H9 (cell line): Measurements from ENCODE around the gene CORT. TPM values are rescaled to one million over a fixed set of nuclear protein-coding genes. Genes with fewer than 3 reads are reported as not detected.

ENCODE experiments used
- DNase-seq: peaks from one replicate; pipeline ENCODE4 v3.0.0-alpha.2; 2017
- H2AFZ ChIP-seq: one replicate; pipeline ENCODE4 v1.6.1; 2013; ENCODE audit warnings: mild to moderate bottlenecking, low read length, control low read depth, moderate library complexity
- H2AK5ac ChIP-seq: 2 replicates; pipeline ENCODE4 v1.6.1; 2013; ENCODE audit warnings: low read length, control low read depth, mixed read lengths; ENCODE audit not compliant: insufficient read length
- H2BK120ac ChIP-seq: one replicate; pipeline ENCODE4 v1.6.1; 2013; ENCODE audit warnings: low read depth, mild to moderate bottlenecking, low read length, control low read depth, inconsistent platforms; ENCODE audit not compliant: poor library complexity, severe bottlenecking
- H2BK12ac ChIP-seq: 2 replicates; pipeline ENCODE4 v1.6.1; 2013; ENCODE audit warnings: low read length, control low read depth, mixed read lengths, low read depth; ENCODE audit not compliant: insufficient read length
- H2BK15ac ChIP-seq: 2 replicates; pipeline ENCODE4 v1.6.1; 2013; ENCODE audit warnings: low read depth, low read length, control low read depth
- H2BK20ac ChIP-seq: one replicate; pipeline ENCODE4 v1.6.1; 2013; ENCODE audit warnings: low read depth, mild to moderate bottlenecking, low read length, control low read depth, inconsistent platforms; ENCODE audit not compliant: poor library complexity, severe bottlenecking
- H2BK5ac ChIP-seq: 2 replicates; pipeline ENCODE4 v1.6.1; 2013; ENCODE audit warnings: low read length, control low read depth, mixed read lengths; ENCODE audit not compliant: insufficient read length
- H3K14ac ChIP-seq: 2 replicates; pipeline ENCODE4 v1.6.1; 2013; ENCODE audit warnings: low read length, control low read depth; ENCODE audit not compliant: insufficient read depth
- H3K18ac ChIP-seq: 2 replicates; pipeline ENCODE4 v1.6.1; 2013; ENCODE audit warnings: low read depth, mild to moderate bottlenecking, mixed read lengths, low read length, control low read depth; ENCODE audit not compliant: insufficient read length
- H3K23ac ChIP-seq: 2 replicates; pipeline ENCODE4 v1.6.1; 2013; ENCODE audit warnings: low read length, control low read depth, mixed read lengths, low read depth; ENCODE audit not compliant: insufficient read length
- H3K23me2 ChIP-seq: 2 replicates; pipeline ENCODE4 v1.6.1; 2013; ENCODE audit warnings: low read depth, mild to moderate bottlenecking, mixed read lengths, low read length, control low read depth; ENCODE audit not compliant: insufficient read length, poor library complexity, severe bottlenecking
- H3K27ac ChIP-seq: 2 replicates; pipeline ENCODE4 v1.5.1; 2013; ENCODE audit warnings: low read length, control low read depth, mixed read lengths, low read depth; ENCODE audit not compliant: insufficient read length
- H3K27me3 ChIP-seq: 2 replicates; pipeline ENCODE4 v1.6.1; 2013; ENCODE audit warnings: low read length, control low read depth, inconsistent platforms; ENCODE audit not compliant: insufficient read depth
- H3K4ac ChIP-seq: 2 replicates; pipeline ENCODE4 v1.6.1; 2013; ENCODE audit warnings: low read depth, mild to moderate bottlenecking, control low read depth, inconsistent platforms, low read length, moderate library complexity
- H3K4me1 ChIP-seq: 2 replicates; pipeline ENCODE4 v1.6.1; 2013; ENCODE audit warnings: low read length, control low read depth, inconsistent platforms; ENCODE audit not compliant: insufficient read depth
- H3K4me2 ChIP-seq: 2 replicates; pipeline ENCODE4 v1.6.1; 2013; ENCODE audit warnings: low read length, control low read depth, mixed read lengths; ENCODE audit not compliant: insufficient read length, insufficient read depth
- H3K56ac ChIP-seq: 2 replicates; pipeline ENCODE4 v1.6.1; 2013; ENCODE audit warnings: low read depth, mild to moderate bottlenecking, mixed read lengths, low read length, control low read depth; ENCODE audit not compliant: insufficient read length
- H3K79me1 ChIP-seq: 2 replicates; pipeline ENCODE4 v1.6.1; 2013; ENCODE audit warnings: low read depth, mild to moderate bottlenecking, moderate library complexity, low read length, control low read depth, inconsistent platforms; ENCODE audit not compliant: insufficient read depth, poor library complexity, severe bottlenecking
- H3K79me2 ChIP-seq: 2 replicates; pipeline ENCODE4 v1.6.1; 2013; ENCODE audit warnings: low read length, control low read depth, inconsistent platforms; ENCODE audit not compliant: insufficient read depth
- H3K9ac ChIP-seq: 2 replicates; pipeline ENCODE4 v1.6.1; 2013; ENCODE audit warnings: low read length, control low read depth, mixed read lengths; ENCODE audit not compliant: insufficient read length; ENCODE audit errors: extremely low read depth
- H3K9me3 ChIP-seq: one replicate; pipeline ENCODE4 v1.6.1; 2013; ENCODE audit warnings: low read depth, low read length, inconsistent platforms; ENCODE audit not compliant: control insufficient read depth
- H3T11ph ChIP-seq: one replicate; pipeline ENCODE4 v1.6.1; 2013; ENCODE audit warnings: mild to moderate bottlenecking, low read length, control low read depth, inconsistent platforms
- H4K20me1 ChIP-seq: one replicate; pipeline ENCODE4 v1.6.1; 2013; ENCODE audit not compliant: control insufficient read depth, insufficient read length, insufficient read depth
- H4K5ac ChIP-seq: 2 replicates; pipeline ENCODE4 v1.6.1; 2013; ENCODE audit warnings: low read depth, mild to moderate bottlenecking, mixed read lengths, low read length, control low read depth; ENCODE audit not compliant: insufficient read length
- H4K8ac ChIP-seq: replicated peaks from 2 replicates; pipeline ENCODE4 v1.6.1; 2013; ENCODE audit warnings: low read length, control low read depth, mixed read lengths, low read depth; ENCODE audit not compliant: insufficient read length
- H4K91ac ChIP-seq: 2 replicates; pipeline ENCODE4 v1.6.1; 2013; ENCODE audit warnings: low read depth, mild to moderate bottlenecking, moderate library complexity, mixed read lengths, low read length, control low read depth; ENCODE audit not compliant: insufficient read length
- H3K27ac Mint-ChIP-seq, 3 experiments: 2 replicates in 2 of 3; 3 replicates in 1 of 3; pipeline ENCODE4 v1.8.0; 2020 to 2021; ENCODE audit warnings: mixed read lengths in 3 of 3, mild to moderate bottlenecking in 1 of 3, moderate library complexity in 1 of 3
- H3K27me3 Mint-ChIP-seq: 2 replicates; pipeline ENCODE4 v1.8.0; 2021; ENCODE audit warnings: low read depth, mild to moderate bottlenecking, moderate library complexity, mixed read lengths
- H3K36me3 Mint-ChIP-seq, 3 experiments: 2 replicates in 2 of 3; 3 replicates in 1 of 3; pipeline ENCODE4 v1.8.0; 2020 to 2021; ENCODE audit warnings: low read depth in 3 of 3, mixed read lengths in 3 of 3; ENCODE audit not compliant: insufficient read depth in 1 of 3
- H3K4me1 Mint-ChIP-seq, 2 experiments: 2 replicates each; pipeline ENCODE4 v1.8.0; 2020; ENCODE audit warnings: mixed read lengths in 2 of 2
- H3K4me3 Mint-ChIP-seq, 2 experiments: 2 replicates in 1 of 2; 3 replicates in 1 of 2; pipeline ENCODE4 v1.8.0; 2020 to 2021; ENCODE audit warnings: mild to moderate bottlenecking in 2 of 2, mixed read lengths in 2 of 2, moderate library complexity in 1 of 2
- H3K9me3 Mint-ChIP-seq, 2 experiments: 2 replicates in 1 of 2; 3 replicates in 1 of 2; pipeline ENCODE4 v1.8.0; 2020; ENCODE audit warnings: mild to moderate bottlenecking in 2 of 2, mixed read lengths in 2 of 2, moderate library complexity in 1 of 2
- CTCF ChIP-seq: fragments of 200-600 bp; sonication (generic); conservative IDR thresholded peaks from 3 replicates; pipeline ENCODE4 v1.8.0; 2021; ENCODE audit warnings: antibody characterized with exemption, mild to moderate bottlenecking
- WGBS: extraction: QIAGEN DNeasy Blood & Tissue Kit; methylation state at CpG from one replicate; pipeline ENCODE4 v1.1.7; 2013; ENCODE audit warnings: missing lambda C conversion rate, low lambda C conversion rate, mixed read lengths; ENCODE audit not compliant: insufficient read length; ENCODE audit errors: extremely low coverage; 5-methylcytosine and 5-hydroxymethylcytosine counted together
- total RNA-seq: library from RNA; stranded (reverse); gene quantifications from 2 replicates; pipeline ENCODE4 v1.2.1, GENCODE V29; 2021

CORT gene
- total RNA-seq, 1 experiment from 2014 or later: not detected

- H3K9ac ChIP-seq: no peak overlapping the region
- H3K18ac ChIP-seq: no peak overlapping the region
- Mint-ChIP-seq H3K4me3 (no peak overlapping the region), H3K36me3 (peaks cover 5 to 39% (median 24%) of the 10 kb centered on the region in 3 experiments), H3K27me3 (no peaks in the 10 kb centered on the region), H3K4me1 (peaks cover 7 to 8% of the 10 kb centered on the region in 2 experiments), H3K9me3 (peaks cover 0 to 4% of the 10 kb centered on the region in 2 experiments; a peak in 1 of 5 replicates), H3K27ac (peak overlapping the region in 2 of 3 experiments; percentile 55 to 79; a peak in 3 of 7 replicates)
- peak; percentile 49 for TF ChIP-seq CTCF
- WGBS: no CpG with 5 or more reads among the region's 5 CpGs
- no peaks in the 10 kb centered on the region for H3K9me3 ChIP-seq
- H3K4ac ChIP-seq: no peak overlapping the region
- no peak overlapping the region for H2AFZ ChIP-seq
- H2AK5ac ChIP-seq: no peak overlapping the region
- H3T11ph ChIP-seq: no peak overlapping the region
- no peaks in the 10 kb centered on the region for H4K20me1 ChIP-seq
- H4K8ac ChIP-seq: no peak overlapping the region
- no peak overlapping the region for H3K56ac ChIP-seq
- no peak overlapping the region for H3K14ac ChIP-seq
- H3K27ac ChIP-seq: no peak overlapping the region
- H3K27me3 ChIP-seq: no peaks in the 10 kb centered on the region
- no peak overlapping the region for H2BK5ac ChIP-seq
- H2BK12ac ChIP-seq: no peak overlapping the region
- H2BK15ac ChIP-seq: no peak overlapping the region
- H4K5ac ChIP-seq: no peak overlapping the region
- no peaks in the 10 kb centered on the region for H3K79me2 ChIP-seq
- H2BK20ac ChIP-seq: no peak overlapping the region
- no peak overlapping the region for H2BK120ac ChIP-seq
- DNase-seq: peak; percentile 40
- H3K4me2 ChIP-seq: no peak overlapping the region
- H3K4me1 ChIP-seq: no peaks in the 10 kb centered on the region; the same call in 1 of the 2 replicates
- H3K23me2 ChIP-seq: no peaks in the 10 kb centered on the region
- no peak overlapping the region for H4K91ac ChIP-seq
- no peak overlapping the region for H3K23ac ChIP-seq
- H3K79me1 ChIP-seq: no peaks in the 10 kb centered on the region
Observed at GRCh38 chr1:10456048-10456447, 6.2 kb downstream of the CORT start.
